GM21786 (cell line): ENCODE results near the gene FBRSL1.
"Not testable (repeated sequence)": the region's sequence is repeated elsewhere in the genome, so short reads cannot be mapped to it uniquely, and the experiment has no call there.

ENCODE experiments used
- ATAC-seq: cut with Tn5 transposase; IDR thresholded peaks from one replicate; pipeline ENCODE4 v1.9.1; 2021; ENCODE audit not compliant: unreplicated experiment

FBRSL1 gene

GRCh38 chr12:132453361-132454192 is 36.4 kb upstream of the FBRSL1 start:
- ATAC-seq: no peak

- ATAC-seq: no peak
Observed at GRCh38 chr12:132454193-132454932, 35.6 kb upstream of the FBRSL1 start.

GRCh38 chr12:132454933-132455418 is 35.0 kb upstream of the FBRSL1 start:
- ATAC-seq: no peak

GRCh38 chr12:132455565-132455964 is 34.4 kb upstream of the FBRSL1 start:
- no peak for ATAC-seq

- no peak for ATAC-seq
Observed at GRCh38 chr12:132456186-132456943, 33.6 kb upstream of the FBRSL1 start.

- ATAC-seq: no peak
Observed at GRCh38 chr12:132456944-132457495, 32.9 kb upstream of the FBRSL1 start.

- no peak for ATAC-seq
Observed at GRCh38 chr12:132458441-132458840, 31.5 kb upstream of the FBRSL1 start.

- no peak for ATAC-seq
Observed at GRCh38 chr12:132458846-132459641, 30.9 kb upstream of the FBRSL1 start.

GRCh38 chr12:132460571-132460970 is 29.4 kb upstream of the FBRSL1 start:
- ATAC-seq: no peak

- no peak for ATAC-seq
Observed at GRCh38 chr12:132461526-132461925, 28.4 kb upstream of the FBRSL1 start.

GRCh38 chr12:132462788-132463187 is 27.2 kb upstream of the FBRSL1 start:
- no peak for ATAC-seq

- ATAC-seq: not testable (repeated sequence)
Observed at GRCh38 chr12:132463284-132463924, 26.5 kb upstream of the FBRSL1 start.

GRCh38 chr12:132464304-132464703 is 25.6 kb upstream of the FBRSL1 start:
- not testable (repeated sequence) for ATAC-seq

- no peak for ATAC-seq
Observed at GRCh38 chr12:132464820-132465219, 25.1 kb upstream of the FBRSL1 start.

- ATAC-seq: no peak
Observed at GRCh38 chr12:132465269-132466190, 24.4 kb upstream of the FBRSL1 start.

- ATAC-seq: no peak
Observed at GRCh38 chr12:132466241-132467201, 23.4 kb upstream of the FBRSL1 start.

- ATAC-seq: no peak
Observed at GRCh38 chr12:132467511-132467910, 22.4 kb upstream of the FBRSL1 start.

- no peak for ATAC-seq
Observed at GRCh38 chr12:132469423-132469822, 20.5 kb upstream of the FBRSL1 start.
